GM21390 (cell line): ENCODE results near the gene SLC9A2.
A peak's percentile ranks its signal among the peaks of the same experiment; 100 is the strongest.

Experiments used
- ATAC-seq: cut with Tn5 transposase; IDR thresholded peaks from one replicate; pipeline ENCODE4 v1.9.1; 2021; ENCODE audit not compliant: unreplicated experiment

The SLC9A2 gene

GRCh38 chr2:102724016-102724490, 104.7 kb downstream of the SLC9A2 start:
- ATAC-seq = no peak

DNA sequence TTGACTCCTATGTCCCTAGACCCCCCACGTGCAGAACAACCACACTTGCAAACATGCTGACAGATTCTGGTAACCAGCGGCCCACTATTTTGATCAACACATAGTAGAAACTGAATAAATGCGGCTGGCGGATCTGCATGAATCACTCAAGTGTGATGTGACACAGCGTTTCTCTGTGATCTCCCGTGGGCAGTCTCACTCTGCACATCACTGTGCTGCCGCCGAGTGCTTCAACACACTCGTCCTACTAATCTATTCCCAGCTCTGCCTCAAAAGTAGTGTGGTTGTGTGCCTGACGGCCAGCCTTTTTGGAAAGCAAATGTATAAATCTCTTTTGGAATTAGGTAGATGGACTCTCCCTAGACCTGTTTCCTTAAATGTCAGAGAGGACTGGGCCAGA, 105.2 kb downstream of the SLC9A2 start:
- ATAC-seq = no peak

GRCh38 chr2:102726128-102727087, 107.1 kb downstream of the SLC9A2 start:
- no peak for ATAC-seq

DNA sequence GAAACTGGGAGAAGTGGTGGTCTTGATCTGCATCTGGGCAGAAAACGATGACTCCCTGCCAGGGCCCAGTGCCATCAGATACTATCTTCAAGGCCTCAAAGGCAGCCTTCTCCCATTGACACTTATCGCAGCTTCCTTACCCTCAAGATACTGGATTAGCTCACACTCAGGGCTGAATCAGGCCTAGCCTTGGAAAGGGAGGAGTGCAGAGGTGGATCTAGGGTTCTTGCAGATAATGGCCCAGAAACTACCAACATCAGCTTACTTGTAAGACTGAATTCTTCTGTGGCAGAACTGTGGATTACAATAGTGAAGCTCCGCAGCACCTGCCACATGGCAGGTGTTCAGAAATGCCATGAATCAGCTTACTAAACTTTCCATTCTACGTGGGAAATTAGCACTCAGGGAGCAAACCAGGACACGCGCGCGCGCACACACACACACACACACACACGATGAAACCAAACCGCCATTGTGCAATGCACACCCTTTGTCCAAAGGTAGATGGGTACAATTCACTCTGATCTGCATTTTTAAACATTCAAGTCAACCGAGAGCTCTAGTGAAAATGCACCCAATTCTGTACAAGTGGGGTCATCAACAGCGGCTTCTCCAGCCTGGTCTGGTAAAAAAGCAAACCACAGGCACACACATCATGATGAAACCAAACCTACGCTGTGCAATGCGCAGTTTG, 116.2 kb downstream of the SLC9A2 start:
- ATAC-seq = no peak

DNA sequence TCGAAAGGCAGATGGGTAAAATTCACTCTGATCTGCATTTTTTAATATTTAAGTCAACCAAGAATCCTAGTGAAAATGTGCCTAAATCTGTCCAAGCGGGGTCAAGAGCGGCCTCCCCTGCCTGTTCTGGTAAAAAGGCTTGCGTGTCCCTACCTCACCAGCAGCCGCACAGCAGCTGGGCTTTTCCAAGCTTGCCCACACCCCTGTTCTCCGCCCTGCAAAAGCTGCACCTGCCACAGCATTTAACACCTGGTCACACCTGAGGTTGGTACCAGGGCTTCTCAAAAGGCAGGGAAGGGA, 116.7 kb downstream of the SLC9A2 start:
- peak; percentile 16 for ATAC-seq

- peak; percentile 93 for ATAC-seq
These were observed 117.4 kb downstream of the SLC9A2 start for GRCh38 chr2:102736410-102737409.

- ATAC-seq = peak; percentile 40
These were observed 118.1 kb downstream of the SLC9A2 start for GRCh38 chr2:102737431-102737830.

GRCh38 chr2:102743259-102743658, 123.9 kb downstream of the SLC9A2 start:
- no peak for ATAC-seq

DNA sequence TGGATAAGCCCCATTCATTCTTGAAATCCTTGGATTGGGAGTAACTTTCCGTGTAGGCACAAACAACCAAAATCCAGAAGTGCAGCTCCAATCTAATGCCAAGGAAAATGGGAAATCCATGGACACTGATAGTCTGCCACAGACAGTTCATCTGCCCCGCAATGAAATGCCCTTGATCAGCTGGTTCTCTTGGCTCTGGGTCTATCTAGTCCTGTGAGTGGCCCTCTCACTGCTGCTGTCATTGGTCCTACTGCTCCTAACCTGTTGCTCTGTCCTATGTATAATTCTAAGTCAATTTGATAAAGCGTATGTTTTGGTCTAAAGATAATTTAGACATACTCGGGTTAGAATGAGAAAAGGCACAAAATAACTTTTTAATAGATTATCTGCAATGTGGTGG, 128.8 kb downstream of the SLC9A2 start:
- no peak for ATAC-seq

GRCh38 chr2:102749938-102750337, 130.6 kb downstream of the SLC9A2 start:
- peak; percentile 91 for ATAC-seq

- ATAC-seq = no peak
These were observed 134.3 kb downstream of the SLC9A2 start for GRCh38 chr2:102753563-102754159.

GRCh38 chr2:102754456-102755145, 135.2 kb downstream of the SLC9A2 start:
- no peak for ATAC-seq

DNA sequence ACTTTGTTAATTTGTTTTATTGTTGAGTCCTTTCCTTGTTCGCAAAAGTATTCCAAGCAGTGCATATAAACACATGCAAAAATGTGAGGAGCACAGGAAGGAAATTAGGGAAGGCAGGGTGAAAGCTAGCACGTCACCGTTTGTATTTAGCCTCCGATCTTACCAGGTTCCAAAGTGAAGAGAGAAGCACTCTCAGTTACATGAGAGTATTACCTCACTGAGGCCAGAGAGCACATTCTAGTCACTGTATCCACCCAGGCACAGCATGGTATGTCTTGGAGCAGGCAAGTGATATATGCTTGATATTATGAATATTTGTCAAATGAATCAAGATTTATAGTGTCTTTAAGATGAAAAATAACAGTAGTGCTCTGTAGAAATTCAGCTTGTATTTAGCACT, 135.9 kb downstream of the SLC9A2 start:
- no peak for ATAC-seq

DNA sequence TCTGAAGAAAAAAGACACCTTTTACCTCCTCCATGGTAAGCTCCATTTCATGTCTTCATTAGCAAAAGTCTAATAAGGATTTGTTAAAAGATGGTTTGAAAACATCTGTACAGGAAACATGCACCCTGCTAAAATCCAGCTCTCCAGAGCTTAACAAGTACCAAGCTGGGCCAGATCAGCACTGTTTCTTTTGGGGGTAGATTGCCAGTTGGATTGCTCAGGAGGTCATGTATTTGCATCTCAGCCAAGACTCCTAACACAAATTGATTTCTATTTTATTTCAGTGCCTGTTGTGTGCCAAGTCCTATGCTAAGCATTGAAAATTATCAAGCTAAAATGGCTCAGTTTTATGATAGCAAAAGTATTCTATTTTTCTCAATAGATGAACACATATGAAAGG, 139.1 kb downstream of the SLC9A2 start:
- ATAC-seq = no peak
